Body of pancreas (tissue), 4 donors: ENCODE results near the gene PLPP3.

Experiments
- POLR2A ChIP-seq, 3 donors: fragments of 450-650 bp; IDR thresholded peaks; one replicate each; pipeline ENCODE4 v1.6.1; 2016; ENCODE audit warnings: antibody characterized with exemption in 3 of 3, mild to moderate bottlenecking in 2 of 3
- TF ChIP-seq, protein P1 (sequence below), 7 experiments: fragments of 450-650 bp in 4 of 7; fragments of 200-600 bp in 3 of 7; sonication (generic) in 3 of 7; IDR thresholded peaks; one replicate each; pipeline ENCODE4 v1.5.1; 2016 to 2019; ENCODE audit warnings: antibody characterized with exemption in 7 of 7

DNA sequence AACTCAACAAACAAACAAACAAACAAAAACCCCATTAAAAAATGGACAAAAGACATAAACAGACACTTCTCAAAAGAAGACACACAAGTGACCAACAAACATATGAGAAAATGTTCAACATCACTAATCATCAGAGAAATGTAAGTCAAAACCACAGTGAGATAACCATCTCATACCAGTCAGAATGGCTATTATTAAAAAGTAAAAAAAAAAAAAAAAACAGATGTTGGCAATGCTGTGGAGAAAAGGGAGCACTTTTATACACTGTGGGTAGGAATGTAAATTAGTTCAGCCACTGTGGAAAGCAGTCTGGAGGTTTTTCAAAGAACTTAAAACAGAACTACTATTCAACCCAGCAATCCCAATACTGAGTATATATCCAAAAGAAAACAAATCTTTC, 94.7 kb downstream of the PLPP3 start:
- TF ChIP-seq, protein P1, sequence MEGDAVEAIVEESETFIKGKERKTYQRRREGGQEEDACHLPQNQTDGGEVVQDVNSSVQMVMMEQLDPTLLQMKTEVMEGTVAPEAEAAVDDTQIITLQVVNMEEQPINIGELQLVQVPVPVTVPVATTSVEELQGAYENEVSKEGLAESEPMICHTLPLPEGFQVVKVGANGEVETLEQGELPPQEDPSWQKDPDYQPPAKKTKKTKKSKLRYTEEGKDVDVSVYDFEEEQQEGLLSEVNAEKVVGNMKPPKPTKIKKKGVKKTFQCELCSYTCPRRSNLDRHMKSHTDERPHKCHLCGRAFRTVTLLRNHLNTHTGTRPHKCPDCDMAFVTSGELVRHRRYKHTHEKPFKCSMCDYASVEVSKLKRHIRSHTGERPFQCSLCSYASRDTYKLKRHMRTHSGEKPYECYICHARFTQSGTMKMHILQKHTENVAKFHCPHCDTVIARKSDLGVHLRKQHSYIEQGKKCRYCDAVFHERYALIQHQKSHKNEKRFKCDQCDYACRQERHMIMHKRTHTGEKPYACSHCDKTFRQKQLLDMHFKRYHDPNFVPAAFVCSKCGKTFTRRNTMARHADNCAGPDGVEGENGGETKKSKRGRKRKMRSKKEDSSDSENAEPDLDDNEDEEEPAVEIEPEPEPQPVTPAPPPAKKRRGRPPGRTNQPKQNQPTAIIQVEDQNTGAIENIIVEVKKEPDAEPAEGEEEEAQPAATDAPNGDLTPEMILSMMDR (IDR thresholded peaks at IDR 0.05) = no peak
- no peak for TF ChIP-seq POLR2A (IDR thresholded peaks at IDR 0.05)
